Heart left ventricle (tissue), 16 donors: ENCODE data around the gene LRP1B. TPM values are rescaled to one million over a fixed set of nuclear protein-coding genes. Genes with fewer than 3 reads are reported as not detected.

ENCODE experiments used
- ATAC-seq, 4 donors: fragments of 200-7000 bp; cut with Tn5 transposase; one replicate each; pipeline ENCODE4 v1.9.1; 2020 to 2022; ENCODE audit warnings: moderate library complexity in 4 of 4, mild to moderate bottlenecking in 3 of 4, moderate number of reproducible peaks in 1 of 4
- DNase-seq, 5 donors: peaks; one replicate each; pipeline ENCODE4 v3.0.0-alpha.2; 2020
- H3K27ac ChIP-seq, 12 donors: fragments of 200-600 bp; sonication (generic) in 4 of 12; one replicate each; pipeline versions ENCODE4 v1.5.0 to v1.8.0; 2016 to 2022; ENCODE audit warnings: mild to moderate bottlenecking in 2 of 12
- H3K27me3 ChIP-seq, 9 donors: fragments of 200-600 bp; sonication (generic) in 2 of 9; one replicate each; pipeline versions ENCODE4 v1.5.1 to v1.8.0; 2016 to 2022; ENCODE audit warnings: mild to moderate bottlenecking in 3 of 9
- H3K36me3 ChIP-seq, 9 donors: fragments of 200-600 bp; sonication (generic) in 2 of 9; one replicate each; pipeline versions ENCODE4 v1.5.0 to v1.8.0; 2018 to 2022; ENCODE audit warnings: mild to moderate bottlenecking in 2 of 9
- H3K4me1 ChIP-seq, 12 donors: fragments of 200-600 bp; sonication (generic) in 4 of 12; one replicate each; pipeline versions ENCODE4 v1.5.0 to v1.8.0; 2016 to 2022; ENCODE audit warnings: mild to moderate bottlenecking in 3 of 12
- H3K4me3 ChIP-seq, 12 donors: fragments of 200-600 bp; sonication (generic) in 4 of 12; one replicate each; pipeline versions ENCODE4 v1.5.0 to v1.8.0; 2017 to 2022; ENCODE audit warnings: mild to moderate bottlenecking in 9 of 12, moderate library complexity in 4 of 12
- H3K9me3 ChIP-seq, 12 donors: fragments of 200-600 bp; sonication (generic) in 4 of 12; one replicate each; pipeline versions ENCODE4 v1.5.0 to v1.8.0; 2016 to 2022; ENCODE audit warnings: mild to moderate bottlenecking in 1 of 12
- CTCF ChIP-seq, 12 donors: fragments of 200-600 bp; sonication (generic) in 4 of 12; IDR thresholded peaks; one replicate each; pipeline versions ENCODE4 v1.5.0 to v1.8.0; 2018 to 2022; ENCODE audit warnings: antibody characterized with exemption in 12 of 12, mild to moderate bottlenecking in 5 of 12
- POLR2A ChIP-seq, 2 donors: fragments of 450-650 bp; IDR thresholded peaks; one replicate each; pipeline ENCODE4 v1.6.1; 2017; ENCODE audit warnings: antibody characterized with exemption in 2 of 2, mild to moderate bottlenecking in 2 of 2, moderate library complexity in 2 of 2
- WGBS, 4 donors: extraction: QIAGEN DNeasy Blood & Tissue Kit in 2 of 4; methylation state at CpG; one replicate each; pipeline versions ENCODE4 v1.1.5 to v1.1.7; 2013 to 2018; 5-methylcytosine and 5-hydroxymethylcytosine counted together
- intact Hi-C, 10 donors: fragments of 100-400 bp; cut with DNase I; formaldehyde crosslinking; loops; one replicate each; pipeline versions ENCODE4 v1.11.1 to v1.14.2; 2022
- polyA plus RNA-seq, 2 donors: library from polyadenylated mRNA; stranded (reverse); fragments of 200-250 nt; gene quantifications; one replicate each; pipeline ENCODE4 v1.2.3, GENCODE V29; 2013
- total RNA-seq, 9 donors: library from RNA; depleted of rRNA in 2 of 9; stranded (reverse); fragments of >200 nt in 2 of 9; fragmentation: NEBNext Ultra II Directional in 3 of 9; extraction: Animal tissue kit (Norgen Biotek cat#: 25700) in 3 of 9; gene quantifications; one replicate each; pipeline versions ENCODE4 v1.1.0 to v1.2.4, GENCODE V29; 2016 to 2023
- donor health status: ischemic (EF 13 %, LVEDD 7.1; RV severe dilation, severe dysfunction).
- donor health status: healthy with polysubstance abuse.
- donor health status: DM: no; HTN: yes; CAD: no.
- donor health status: DM: no; HTN: no; CAD: no.
- donor health status: ischemic (EF 25% LVEDD 6.9; RV normal size, moderate dysfunction).
- donor health status: ischemic (EF 25% LVEDD 5.7; RV mildly dilated, moderate dysfunction).
- donor health status: healthy.
- donor health status: DM: yes; HTN: yes; CAD: no.
- donor health status: ischemic (EF 35%, LVEDD 5.7; RV mildly dilated, moderate dysfunction).
- donor health status: nonischemic (EF 11% LVEDD 7.7; RV severe dilation, severe dysfunction).
- donor health status: DM: yes; HTN: yes; CAD: no.
- donor health status: PGD.
- donor health status: ischemic (EF 29% LVEDD 5.4; RV normal size, mild dysfunction).
- donor health status: nonischemic (EF 23%, LVEDD 6.1; RV moderate dilation, normal function).

LRP1B gene
- total and polyA plus RNA-seq, 11 donors, result 0.01 to 0.19 (median 0.11) TPM; not detected in 2

- DNase-seq (no peak), ATAC-seq (no peak)
- Histone ChIP-seq H3K4me3 (no peak overlapping the region), H3K36me3 (no peaks in the 10 kb centered on the region), H3K27me3 (peaks cover 0 to 4% (median 0%) of the 10 kb centered on the region in 9 donors), H3K4me1 (peaks cover 0 to 6% (median 0%) of the 10 kb centered on the region in 12 donors), H3K9me3 (no peaks in the 10 kb centered on the region), H3K27ac (no peak overlapping the region)
- intact Hi-C loops, result no loop called here
- TF ChIP-seq CTCF (IDR thresholded peaks at IDR 0.05), result no peak
- no peak for TF ChIP-seq POLR2A (IDR thresholded peaks at IDR 0.05)
Measured at GRCh38 chr2:141523199-141523598, 607.6 kb downstream of the LRP1B start.

GRCh38 chr2:141522702-141523101 is 608.1 kb downstream of the LRP1B start:
- WGBS, 4 donors, result 8 to 26% (median 13%) methylated on average over 1 of the region's 1 CpG
- Histone ChIP-seq H3K36me3 (no peaks in the 10 kb centered on the region), H3K4me3 (no peak overlapping the region), H3K27me3 (peaks cover 0 to 4% (median 0%) of the 10 kb centered on the region in 9 donors), H3K4me1 (peaks cover 0 to 6% (median 0%) of the 10 kb centered on the region in 12 donors), H3K9me3 (no peaks in the 10 kb centered on the region), H3K27ac (no peak overlapping the region)
- peak in 2 of 4 donors; percentile 43 to 68 for ATAC-seq
- intact Hi-C loops, result no loop called here
- no peak for TF ChIP-seq POLR2A (IDR thresholded peaks at IDR 0.05)
- TF ChIP-seq CTCF (IDR thresholded peaks at IDR 0.05), result no peak
- DNase-seq, result no peak

- TF ChIP-seq POLR2A (IDR thresholded peaks at IDR 0.05), result no peak
- no peak for TF ChIP-seq CTCF (IDR thresholded peaks at IDR 0.05)
- Histone ChIP-seq H3K36me3 (no peaks in the 10 kb centered on the region), H3K4me1 (peaks cover 0 to 6% (median 0%) of the 10 kb centered on the region in 12 donors), H3K27me3 (peaks cover 0 to 4% (median 0%) of the 10 kb centered on the region in 9 donors), H3K4me3 (no peak overlapping the region), H3K9me3 (no peaks in the 10 kb centered on the region), H3K27ac (no peak overlapping the region)
- ATAC-seq (no peak), DNase-seq (no peak)
- intact Hi-C loops, result no loop called here
- 55 to 64% (median 61%) methylated on average over 3 of the region's 3 CpGs for WGBS, 4 donors
Measured at GRCh38 chr2:141522048-141522447, 608.8 kb downstream of the LRP1B start.

GRCh38 chr2:141519906-141520305 is 610.9 kb downstream of the LRP1B start:
- ATAC-seq (no peak), DNase-seq (no peak)
- TF ChIP-seq POLR2A (IDR thresholded peaks at IDR 0.05), result no peak
- no peak for TF ChIP-seq CTCF (IDR thresholded peaks at IDR 0.05)
- 79 to 83% (median 81%) methylated on average over 2 of the region's 2 CpGs for WGBS, 4 donors
- H3K4me3 ChIP-seq, result no peak overlapping the region
- no peaks in the 10 kb centered on the region for H3K36me3 ChIP-seq
- H3K27me3 ChIP-seq, result peaks cover 0 to 4% (median 0%) of the 10 kb centered on the region in 9 donors
- H3K27ac ChIP-seq, result no peak overlapping the region
- H3K4me1 ChIP-seq, result peaks cover 0 to 6% (median 0%) of the 10 kb centered on the region in 12 donors
- intact Hi-C loops, result no loop called here
- H3K9me3 ChIP-seq, result no peaks in the 10 kb centered on the region
